GM23248 (cell line): ENCODE results near the gene ARHGEF5. TPM values are rescaled to one million over a fixed set of nuclear protein-coding genes. Genes with fewer than 3 reads are reported as not detected.
"Not testable (repeated sequence)": the region's sequence is repeated elsewhere in the genome, so short reads cannot be mapped to it uniquely, and the experiment has no call there.

Experiments
- DNase-seq: peaks from one replicate; pipeline ENCODE4 v3.0.0-alpha.2; 2015
- H2AFZ ChIP-seq: fragments of 200-600 bp; sonication (generic); 2 replicates; pipeline ENCODE4 v1.6.1; 2016; ENCODE audit warnings: antibody characterized with exemption
- H3F3A ChIP-seq: fragments of 200-600 bp; sonication (generic); 2 replicates; pipeline ENCODE4 v1.6.1; 2016; ENCODE audit warnings: mild to moderate bottlenecking, antibody characterized with exemption, mixed run types; ENCODE audit not compliant: insufficient read depth
- H3K27ac ChIP-seq: fragments of 200-600 bp; sonication (generic); 2 replicates; pipeline ENCODE4 v1.5.1; 2016; ENCODE audit warnings: mild to moderate bottlenecking
- H3K27me3 ChIP-seq: fragments of 200-600 bp; sonication (generic); replicated peaks from 2 replicates; pipeline ENCODE4 v1.6.1; 2016; ENCODE audit warnings: mild to moderate bottlenecking; ENCODE audit not compliant: insufficient read depth
- H3K36me3 ChIP-seq: fragments of 200-600 bp; sonication (generic); 2 replicates; pipeline ENCODE4 v1.6.1; 2016; ENCODE audit warnings: low read depth, mild to moderate bottlenecking
- H3K4me1 ChIP-seq: fragments of 200-600 bp; sonication (generic); 2 replicates; pipeline ENCODE4 v1.6.1; 2016; ENCODE audit warnings: mild to moderate bottlenecking; ENCODE audit not compliant: insufficient read depth
- H3K4me2 ChIP-seq: fragments of 200-600 bp; sonication (generic); one replicate; pipeline ENCODE4 v1.6.1; 2016; ENCODE audit warnings: mild to moderate bottlenecking; ENCODE audit not compliant: unreplicated experiment
- H3K4me3 ChIP-seq: fragments of 200-600 bp; sonication (generic); 2 replicates; pipeline ENCODE4 v1.5.1; 2016; ENCODE audit warnings: mild to moderate bottlenecking
- H3K79me2 ChIP-seq: fragments of 200-600 bp; sonication (generic); 2 replicates; pipeline ENCODE4 v1.6.1; 2016; ENCODE audit warnings: mild to moderate bottlenecking; ENCODE audit not compliant: insufficient read depth
- H3K9ac ChIP-seq: fragments of 200-600 bp; sonication (generic); 2 replicates; pipeline ENCODE4 v1.6.1; 2016; ENCODE audit warnings: mild to moderate bottlenecking
- H3K9me2 ChIP-seq: fragments of 200-600 bp; sonication (generic); 2 replicates; pipeline ENCODE4 v1.6.1; 2016; ENCODE audit warnings: mixed run types, mild to moderate bottlenecking, moderate library complexity; ENCODE audit not compliant: insufficient read depth
- H3K9me3 ChIP-seq: fragments of 200-600 bp; sonication (generic); one replicate; pipeline ENCODE4 v1.6.1; 2017; ENCODE audit warnings: low read depth
- H4K20me1 ChIP-seq: fragments of 200-600 bp; sonication (generic); 2 replicates; pipeline ENCODE4 v1.6.0; 2016; ENCODE audit not compliant: insufficient read depth
- EZH2 ChIP-seq: fragments of 200-600 bp; sonication (generic); IDR thresholded peaks from 2 replicates; pipeline ENCODE4 v1.6.1; 2018; ENCODE audit warnings: antibody characterized with exemption, mild to moderate bottlenecking; ENCODE audit not compliant: insufficient read depth, poor library complexity, severe bottlenecking
- EZH2phosphoT487 ChIP-seq: fragments of 200-600 bp; sonication (generic); IDR thresholded peaks from 2 replicates; pipeline ENCODE4 v1.6.1; 2018; ENCODE audit warnings: antibody characterized with exemption, moderate library complexity, mild to moderate bottlenecking, low read depth; ENCODE audit not compliant: insufficient read depth
- WGBS, 2 experiments: methylation state at CpG; one replicate each; pipeline ENCODE4 v1.1.6; 2015 to 2017; ENCODE audit warnings: low lambda C conversion rate in 2 of 2, low coverage in 1 of 2; ENCODE audit errors: missing lambda C conversion rate in 2 of 2; 5-methylcytosine and 5-hydroxymethylcytosine counted together
- in situ Hi-C: fragments of 300-500 bp; cut with MboI; formaldehyde crosslinking; loops from 2 replicates; pipeline ENCODE4 v1.15.0; 2020
- polyA plus RNA-seq: library from polyadenylated mRNA; unstranded; fragments of >200 nt; fragmentation: Nextera tagmentation; extraction: Ambion mirVana; gene quantifications from 2 replicates; pipeline ENCODE4 v1.2.1, GENCODE V29; 2016
- total RNA-seq: library from RNA; depleted of rRNA; stranded (reverse); fragments of >200 nt; shearing (Covaris generic); gene quantifications from 2 replicates; pipeline ENCODE4 v1.2.3, GENCODE V29; 2014

ARHGEF5 gene
- total and polyA plus RNA-seq, 2 experiments from 2014 or later = 2.4 to 2.9 TPM

- H3K9me3 ChIP-seq, H3K36me3 ChIP-seq, in situ Hi-C loops, H4K20me1 ChIP-seq, H3K9ac ChIP-seq, H2AFZ ChIP-seq, H3F3A ChIP-seq, H3K4me2 ChIP-seq, H3K4me1 ChIP-seq, H3K27ac ChIP-seq, H3K4me3 ChIP-seq, H3K27me3 ChIP-seq, H3K79me2 ChIP-seq, H3K9me2 ChIP-seq, DNase-seq: not testable (repeated sequence)
- 78 to 84% methylated on average over 2 of the region's 11 CpGs for WGBS, 2 experiments
These were observed 1.7 kb downstream of the ARHGEF5 start for GRCh38 chr7:144356860-144357259.

DNA sequence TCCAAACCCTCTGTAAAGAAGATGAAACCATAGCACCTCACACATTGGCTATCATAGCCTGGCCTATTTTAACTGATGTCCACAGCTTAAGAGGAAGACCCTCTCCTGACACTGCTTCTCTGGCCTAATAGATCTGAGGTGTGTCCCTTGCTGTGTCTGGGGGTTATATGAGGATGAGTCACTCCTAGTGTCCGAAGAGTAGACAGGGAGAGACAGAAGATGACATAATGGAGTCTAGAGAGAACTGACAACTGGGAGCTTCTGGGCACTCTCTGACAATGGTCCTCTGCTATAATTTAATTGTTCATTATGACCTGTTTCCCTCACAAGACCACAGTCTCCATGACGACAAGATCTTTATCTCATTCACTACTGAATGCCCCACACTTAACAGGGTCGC, 6.9 kb downstream of the ARHGEF5 start:
- H3K9ac ChIP-seq, H3K36me3 ChIP-seq, H3K9me3 ChIP-seq, DNase-seq, H3K4me2 ChIP-seq, H2AFZ ChIP-seq, H3K79me2 ChIP-seq, H3K9me2 ChIP-seq, H3F3A ChIP-seq, in situ Hi-C loops, H3K27me3 ChIP-seq, H4K20me1 ChIP-seq, H3K4me3 ChIP-seq, H3K4me1 ChIP-seq, H3K27ac ChIP-seq: not testable (repeated sequence)
- WGBS, 2 experiments = no CpG with 5 or more reads among the region's 3 CpGs

DNA sequence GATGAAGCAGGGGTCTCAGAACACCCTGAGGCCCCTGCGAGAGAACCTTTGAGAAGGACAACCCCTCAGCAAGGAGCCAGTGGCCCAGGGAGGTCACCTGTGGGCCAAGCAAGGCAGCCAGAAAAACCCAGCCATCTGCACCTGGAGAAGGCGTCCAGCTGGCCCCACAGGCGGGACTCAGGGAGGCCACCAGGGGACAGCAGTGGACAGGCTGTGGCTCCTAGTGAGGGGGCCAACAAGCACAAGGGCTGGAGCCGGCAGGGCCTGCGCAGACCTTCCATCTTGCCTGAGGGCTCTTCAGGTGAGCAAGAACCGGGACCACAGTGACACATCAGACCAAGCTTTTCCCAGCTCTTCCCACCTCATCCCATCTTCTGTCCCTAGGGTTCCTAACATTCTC, 10.3 kb downstream of the ARHGEF5 start:
- H3K79me2 ChIP-seq, DNase-seq, H3K27ac ChIP-seq, H4K20me1 ChIP-seq, H3K9me2 ChIP-seq, H3K9ac ChIP-seq, H3K4me3 ChIP-seq, in situ Hi-C loops, H3K36me3 ChIP-seq, H3K27me3 ChIP-seq, H3K9me3 ChIP-seq, H2AFZ ChIP-seq, H3F3A ChIP-seq, H3K4me1 ChIP-seq, H3K4me2 ChIP-seq: not testable (repeated sequence)
- WGBS, 2 experiments = no CpG with 5 or more reads among the region's 6 CpGs

DNA sequence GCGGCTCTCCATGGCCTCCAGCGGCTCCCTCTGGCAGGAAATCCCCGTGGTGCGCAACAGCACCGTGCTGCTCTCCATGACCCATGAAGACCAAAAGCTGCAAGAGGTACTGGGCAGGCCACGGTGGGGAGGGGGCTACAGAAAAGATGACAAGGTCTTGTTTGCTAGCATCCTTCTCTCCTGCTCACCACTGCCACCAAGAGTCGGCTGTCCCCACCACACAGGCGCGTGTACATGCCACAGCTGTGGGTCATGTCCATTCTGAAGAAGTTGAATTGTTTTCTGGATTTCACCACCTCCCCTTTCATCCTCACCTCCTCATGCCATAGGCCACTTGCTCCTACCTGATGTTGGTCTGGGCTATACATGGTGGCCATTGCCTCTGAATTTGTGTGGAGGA, 12.0 kb downstream of the ARHGEF5 start:
- H3K9ac ChIP-seq, H3K27me3 ChIP-seq, H3K9me3 ChIP-seq, H3K9me2 ChIP-seq, in situ Hi-C loops, DNase-seq, H4K20me1 ChIP-seq, H3F3A ChIP-seq, H2AFZ ChIP-seq, H3K27ac ChIP-seq, H3K79me2 ChIP-seq, H3K4me2 ChIP-seq, H3K4me3 ChIP-seq, H3K36me3 ChIP-seq, H3K4me1 ChIP-seq: not testable (repeated sequence)
- no CpG with 5 or more reads among the region's 9 CpGs for WGBS, 2 experiments

GRCh38 chr7:144369221-144369620, 14.0 kb downstream of the ARHGEF5 start:
- H3K9me3 ChIP-seq, H2AFZ ChIP-seq, H3K9ac ChIP-seq, H3K4me2 ChIP-seq, H3K4me1 ChIP-seq, H3K4me3 ChIP-seq, H3K9me2 ChIP-seq, H3F3A ChIP-seq, H3K27ac ChIP-seq, H3K27me3 ChIP-seq, in situ Hi-C loops, H3K36me3 ChIP-seq, H4K20me1 ChIP-seq, H3K79me2 ChIP-seq, DNase-seq: not testable (repeated sequence)
- WGBS, 2 experiments = 93 to 97% methylated on average over 4 of the region's 7 CpGs

DNA sequence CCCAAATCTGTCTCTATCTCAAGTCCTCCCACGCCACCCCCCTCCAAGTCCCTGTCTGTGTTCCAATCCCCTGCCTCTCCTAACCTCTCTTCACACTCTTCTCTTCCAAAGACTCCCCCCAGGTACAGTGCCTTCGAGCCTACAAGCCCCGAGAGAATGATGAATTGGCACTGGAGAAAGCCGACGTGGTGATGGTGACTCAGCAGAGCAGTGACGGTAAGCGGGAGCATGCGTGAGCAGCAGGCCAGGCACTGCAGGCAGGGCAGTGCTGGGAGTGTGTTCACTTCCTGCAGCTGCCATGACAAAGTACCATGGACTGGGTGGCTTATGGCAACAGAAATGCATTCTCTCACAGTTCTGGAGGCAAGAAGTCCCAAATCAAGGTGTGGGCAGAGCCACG, 23.4 kb downstream of the ARHGEF5 start:
- no peak overlapping the region for H2AFZ ChIP-seq

More for the DNA sequence above, 23.4 kb downstream of the ARHGEF5 start:
- TF ChIP-seq EZH2 (no peak), EZH2phosphoT487 (no peak)
- Histone ChIP-seq H3K4me3 (no peak overlapping the region), H3K27me3 (no peaks in the 10 kb centered on the region), H3K9me3 (no peaks in the 10 kb centered on the region), H3K4me1 (no peaks in the 10 kb centered on the region), H3K4me2 (no peak overlapping the region), H3K9me2 (no peaks in the 10 kb centered on the region), H3K36me3 (no peaks in the 10 kb centered on the region), H3K27ac (no peak overlapping the region), H3K9ac (no peak overlapping the region), H3K79me2 (no peaks in the 10 kb centered on the region), H3F3A (no peaks in the 10 kb centered on the region), H4K20me1 (no peaks in the 10 kb centered on the region)
- 83 to 87% methylated on average over 9 of the region's 9 CpGs for WGBS, 2 experiments
- in situ Hi-C loops = no loop called here
- no peak for DNase-seq
